Measurements from ENCODE around the gene PSMD3. TPM values are rescaled to one million over a fixed set of nuclear protein-coding genes. Genes with fewer than 3 reads are reported as not detected.
A peak's percentile ranks its signal among the peaks of the same experiment; 100 is the strongest.
"Not testable (repeated sequence)": the region's sequence is repeated elsewhere in the genome, so short reads cannot be mapped to it uniquely, and the experiment has no call there.

The PSMD3 gene
- total RNA-seq, 6 donors from 2014 or later = 55.5 to 117 (median 78.8) TPM

GRCh38 chr17:39943702-39944392 is 36.8 kb upstream of the PSMD3 start:
- Histone ChIP-seq H3K27ac (peak overlapping the region in 2 of 4 donors; percentile 3 to 68), H3K27me3 (no peaks in the 10 kb centered on the region), H3K9me3 (no peaks in the 10 kb centered on the region), H3K4me3 (no peak overlapping the region), H3K4me1 (peaks cover 4 to 11% (median 10%) of the 10 kb centered on the region in 4 donors), H3K36me3 (no peaks in the 10 kb centered on the region)
- WGBS, 2 donors = 76 to 83% methylated on average over 5 to 10 of the region's 14 CpGs
- TF ChIP-seq EP300 (IDR thresholded peaks at IDR 0.05) (peak in 1 of 4 donors; percentile 33), POLR2A (IDR thresholded peaks at IDR 0.05) (peak in 1 of 4 donors; percentile 50)
- TF ChIP-seq, protein P1, sequence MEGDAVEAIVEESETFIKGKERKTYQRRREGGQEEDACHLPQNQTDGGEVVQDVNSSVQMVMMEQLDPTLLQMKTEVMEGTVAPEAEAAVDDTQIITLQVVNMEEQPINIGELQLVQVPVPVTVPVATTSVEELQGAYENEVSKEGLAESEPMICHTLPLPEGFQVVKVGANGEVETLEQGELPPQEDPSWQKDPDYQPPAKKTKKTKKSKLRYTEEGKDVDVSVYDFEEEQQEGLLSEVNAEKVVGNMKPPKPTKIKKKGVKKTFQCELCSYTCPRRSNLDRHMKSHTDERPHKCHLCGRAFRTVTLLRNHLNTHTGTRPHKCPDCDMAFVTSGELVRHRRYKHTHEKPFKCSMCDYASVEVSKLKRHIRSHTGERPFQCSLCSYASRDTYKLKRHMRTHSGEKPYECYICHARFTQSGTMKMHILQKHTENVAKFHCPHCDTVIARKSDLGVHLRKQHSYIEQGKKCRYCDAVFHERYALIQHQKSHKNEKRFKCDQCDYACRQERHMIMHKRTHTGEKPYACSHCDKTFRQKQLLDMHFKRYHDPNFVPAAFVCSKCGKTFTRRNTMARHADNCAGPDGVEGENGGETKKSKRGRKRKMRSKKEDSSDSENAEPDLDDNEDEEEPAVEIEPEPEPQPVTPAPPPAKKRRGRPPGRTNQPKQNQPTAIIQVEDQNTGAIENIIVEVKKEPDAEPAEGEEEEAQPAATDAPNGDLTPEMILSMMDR (IDR thresholded peaks at IDR 0.05) = no peak
- peak in 1 of 2 donors; percentile 69 for DNase-seq
- ATAC-seq (ENCODE audit: low FRiP score in 2 of 2) = peak in 1 of 2 donors; percentile 44

DNA sequence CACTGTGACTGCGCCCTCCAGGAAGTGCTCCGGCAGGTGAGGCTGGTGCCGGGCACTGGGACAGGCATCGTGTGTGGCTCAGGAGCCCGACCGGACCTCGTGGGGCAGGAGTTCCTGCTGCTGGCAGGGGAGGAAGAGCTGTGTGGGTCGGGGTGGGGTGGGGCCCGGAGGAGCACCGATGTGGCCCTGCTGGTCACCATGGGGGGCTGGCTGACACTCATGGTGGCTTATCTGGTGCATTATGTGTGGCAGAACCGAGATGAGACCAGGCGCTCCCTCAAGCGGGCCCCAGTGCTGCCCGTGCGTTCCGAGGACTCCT is 36.3 kb upstream of the PSMD3 start:
- Histone ChIP-seq H3K27me3 (no peaks in the 10 kb centered on the region), H3K36me3 (no peaks in the 10 kb centered on the region), H3K9me3 (no peaks in the 10 kb centered on the region), H3K27ac (peak overlapping the region in 2 of 4 donors; percentile 3 to 68), H3K4me1 (peaks cover 4 to 15% (median 11%) of the 10 kb centered on the region in 4 donors), H3K4me3 (no peak overlapping the region)
- ATAC-seq (ENCODE audit: low FRiP score in 2 of 2) (no peak), DNase-seq (no peak)
- no peak for TF ChIP-seq EP300 (IDR thresholded peaks at IDR 0.05)
- TF ChIP-seq, protein P1 (IDR thresholded peaks at IDR 0.05) = no peak
- TF ChIP-seq POLR2AphosphoS5 (IDR thresholded peaks at IDR 0.05) = no peak
- TF ChIP-seq POLR2A (IDR thresholded peaks at IDR 0.05) = no peak
- 88 to 95% methylated on average over 3 to 16 of the region's 16 CpGs for WGBS, 2 donors

GRCh38 chr17:39946551-39947330 is 33.9 kb upstream of the PSMD3 start:
- TF ChIP-seq POLR2A (IDR thresholded peaks at IDR 0.05) (no peak), EP300 (IDR thresholded peaks at IDR 0.05) (no peak), POLR2AphosphoS5 (IDR thresholded peaks at IDR 0.05) (no peak)
- TF ChIP-seq, protein P1 (IDR thresholded peaks at IDR 0.05) = no peak
- H3K4me1 ChIP-seq = peaks cover 8 to 24% (median 11%) of the 10 kb centered on the region in 4 donors
- H3K27ac ChIP-seq = peak overlapping the region in 1 of 4 donors; percentile 85
- 74 to 85% methylated on average over 6 to 15 of the region's 15 CpGs for WGBS, 2 donors
- ATAC-seq (ENCODE audit: low FRiP score in 2 of 2) = no peak
- H3K36me3 ChIP-seq = no peaks in the 10 kb centered on the region
- H3K4me3 ChIP-seq = no peak overlapping the region
- no peaks in the 10 kb centered on the region for H3K27me3 ChIP-seq
- no peak for DNase-seq
- H3K9me3 ChIP-seq = no peaks in the 10 kb centered on the region

DNA sequence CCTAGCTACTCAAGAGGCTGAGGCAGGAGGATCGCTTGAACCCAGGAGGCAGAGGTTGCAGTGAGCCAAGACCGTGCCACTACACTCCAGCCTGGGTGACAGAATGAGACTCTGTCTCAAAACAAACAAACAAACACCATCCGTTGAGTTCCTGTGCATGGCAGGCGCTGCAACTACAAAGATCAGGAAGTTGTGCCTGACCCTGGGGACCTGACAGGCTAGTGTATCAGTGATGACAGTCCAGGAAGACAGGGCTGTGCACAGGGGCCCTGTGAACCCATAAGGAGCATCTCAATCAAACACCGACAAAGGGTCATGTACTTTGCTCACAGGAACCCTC is 32.1 kb upstream of the PSMD3 start:
- not testable (repeated sequence) for H3K27me3 ChIP-seq; H3K4me3 ChIP-seq; DNase-seq; ATAC-seq (ENCODE audit: low FRiP score in 2 of 2); H3K36me3 ChIP-seq; H3K9me3 ChIP-seq
- WGBS, 2 donors = 37 to 69% methylated on average over 3 to 5 of the region's 5 CpGs
- H3K4me1 ChIP-seq = peaks cover 19 to 34% (median 21%) of the 10 kb centered on the region in 4 donors
- peak overlapping the region; percentile 31 to 85 (median 76) for H3K27ac ChIP-seq

DNA sequence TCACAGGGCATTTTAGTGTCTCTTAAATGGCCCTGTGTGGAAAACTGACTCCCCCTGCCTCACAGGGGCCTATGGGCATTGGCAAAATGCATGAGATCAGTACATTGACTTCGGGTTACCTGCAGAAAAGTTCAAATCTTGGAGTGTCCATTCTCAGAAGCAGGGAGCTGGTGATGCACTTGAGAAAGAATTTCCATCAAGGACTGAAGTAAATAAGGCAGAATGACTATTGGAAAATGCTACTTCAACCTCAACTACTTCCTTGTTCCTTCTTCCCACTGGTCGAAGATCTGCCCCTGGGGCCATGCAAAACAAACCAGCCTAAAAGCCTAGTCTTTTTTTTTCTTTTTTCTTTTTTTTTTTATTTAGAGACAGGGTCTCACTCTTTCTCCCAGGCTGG is 31.6 kb upstream of the PSMD3 start:
- WGBS, 2 donors = 40 to 63% methylated on average over 2 of the region's 2 CpGs
- Histone ChIP-seq H3K9me3 (no peaks in the 10 kb centered on the region), H3K4me1 (peaks cover 19 to 35% (median 23%) of the 10 kb centered on the region in 4 donors), H3K27me3 (no peaks in the 10 kb centered on the region), H3K4me3 (no peak overlapping the region), H3K27ac (peak overlapping the region; percentile 60 to 85 (median 76)), H3K36me3 (no peaks in the 10 kb centered on the region)
- ATAC-seq (ENCODE audit: low FRiP score in 2 of 2) (no peak), DNase-seq (peak in 1 of 2 donors; percentile 33)
- TF ChIP-seq, protein P1 (IDR thresholded peaks at IDR 0.05) = no peak
- TF ChIP-seq EP300 (IDR thresholded peaks at IDR 0.05) (peak in 3 of 4 donors; percentile 46 to 86 (median 54)), POLR2AphosphoS5 (IDR thresholded peaks at IDR 0.05) (peak; percentile 15 to 18), POLR2A (IDR thresholded peaks at IDR 0.05) (peak in 1 of 4 donors; percentile 31)

Measured in upper lobe of left lung (tissue), 6 donors.